T follicular helper cell (primary cell): ENCODE data around the gene TMEM220.
"Not testable (repeated sequence)": the region's sequence is repeated elsewhere in the genome, so short reads cannot be mapped to it uniquely, and the experiment has no call there.

Experiments used
- DNase-seq: peaks from one replicate; pipeline ENCODE4 v3.0.0-alpha.2; 2020; ENCODE audit warnings: low read depth

TMEM220 gene

DNA sequence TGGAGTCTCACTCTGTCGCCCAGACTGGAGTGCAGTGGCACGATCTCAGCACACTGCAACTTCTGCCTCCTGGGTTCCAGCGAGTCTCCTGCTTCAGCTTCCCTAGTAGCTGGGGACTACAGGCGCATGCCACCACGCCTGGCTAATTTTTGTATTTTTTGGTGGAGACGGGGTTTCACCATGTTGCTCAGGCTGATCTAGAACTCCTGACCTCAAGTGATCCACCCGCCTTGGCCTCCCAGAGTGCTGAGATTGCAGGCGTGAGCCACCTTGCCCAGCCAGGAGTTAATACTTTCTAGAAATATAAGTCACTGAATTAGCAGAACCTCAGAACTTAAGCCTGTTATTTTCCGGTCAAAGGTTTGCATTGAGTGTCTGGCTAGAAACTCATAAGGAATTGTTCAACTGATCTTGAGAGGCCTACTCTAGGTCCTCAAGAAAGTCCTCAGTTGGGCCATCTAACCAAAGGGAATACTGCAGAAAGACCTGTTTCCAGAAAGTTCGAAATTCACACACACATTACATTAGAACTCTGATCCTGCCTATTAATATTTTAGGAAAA, 1.4 kb downstream of the TMEM220 start:
- DNase-seq = no peak

DNA sequence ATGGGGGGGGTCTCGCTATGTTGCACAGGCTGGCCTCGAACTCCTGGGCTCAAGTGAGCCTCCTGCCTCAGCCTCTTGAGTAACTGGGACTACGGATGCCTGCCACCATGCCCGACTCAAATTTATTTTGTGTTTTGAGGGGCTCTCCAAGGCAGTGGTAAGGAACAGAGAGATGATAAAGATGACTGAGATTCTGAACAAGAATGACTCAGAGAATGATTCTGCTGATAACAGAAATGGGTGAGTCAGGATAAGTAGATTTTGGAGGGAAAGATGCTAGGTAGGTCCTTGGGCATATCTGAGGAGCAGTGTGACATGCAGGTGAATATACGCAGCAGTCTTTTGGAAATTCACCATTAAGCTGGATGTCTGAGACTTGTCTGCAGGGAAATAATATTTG, 2.6 kb downstream of the TMEM220 start:
- DNase-seq = no peak

GRCh38 chr17:10726196-10726595, 3.6 kb downstream of the TMEM220 start:
- DNase-seq = no peak

- DNase-seq = no peak
Observed at GRCh38 chr17:10725262-10725661, 4.6 kb downstream of the TMEM220 start.

DNA sequence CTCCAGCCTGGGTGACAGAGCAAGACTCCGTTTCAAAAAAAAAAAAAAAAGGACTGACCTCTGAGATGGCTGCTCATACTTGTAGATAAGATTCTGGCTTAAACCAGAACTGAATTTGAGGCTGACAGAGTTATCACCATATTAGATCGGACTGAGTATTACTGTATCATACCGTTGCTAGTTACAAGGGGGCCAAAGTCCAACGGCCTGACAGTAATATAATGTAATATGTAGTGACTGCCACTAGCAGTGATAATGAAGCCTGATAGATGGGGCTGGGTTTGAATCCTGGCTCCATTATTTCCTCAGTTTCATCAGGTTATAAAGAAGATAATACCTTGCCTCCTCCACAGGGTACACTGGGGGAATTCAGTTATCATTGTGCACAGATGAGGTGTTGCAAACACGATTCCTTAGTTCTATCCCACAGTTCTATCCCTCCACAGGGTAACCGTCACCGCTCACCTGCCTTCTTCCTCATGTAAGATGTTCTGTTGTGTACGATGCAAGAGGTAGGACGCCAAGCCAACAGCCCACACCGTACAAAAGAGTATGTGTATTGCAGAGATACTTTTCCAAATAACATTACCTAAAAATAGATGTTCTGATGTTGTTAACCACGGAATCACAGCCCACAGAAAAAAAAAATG, 5.2 kb downstream of the TMEM220 start:
- DNase-seq = no peak

DNA sequence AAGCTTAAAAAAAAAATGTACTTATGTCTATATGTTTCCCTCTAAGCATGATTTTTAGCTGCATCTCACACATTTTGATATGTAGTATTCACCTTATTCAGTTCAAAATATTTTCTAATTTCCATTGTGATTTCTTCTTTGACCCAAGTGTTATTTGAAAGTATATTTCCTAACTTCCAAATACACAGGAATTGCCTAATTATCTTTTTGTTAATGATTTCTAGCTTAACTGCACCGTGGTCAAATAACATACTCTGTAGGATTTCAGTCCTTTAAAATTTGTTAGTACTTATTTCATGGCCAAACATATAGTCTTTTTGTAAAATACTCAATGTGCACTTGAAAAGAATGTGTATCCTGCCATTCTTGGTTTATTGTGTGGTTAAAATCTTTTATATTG, 11.3 kb downstream of the TMEM220 start:
- no peak for DNase-seq

DNA sequence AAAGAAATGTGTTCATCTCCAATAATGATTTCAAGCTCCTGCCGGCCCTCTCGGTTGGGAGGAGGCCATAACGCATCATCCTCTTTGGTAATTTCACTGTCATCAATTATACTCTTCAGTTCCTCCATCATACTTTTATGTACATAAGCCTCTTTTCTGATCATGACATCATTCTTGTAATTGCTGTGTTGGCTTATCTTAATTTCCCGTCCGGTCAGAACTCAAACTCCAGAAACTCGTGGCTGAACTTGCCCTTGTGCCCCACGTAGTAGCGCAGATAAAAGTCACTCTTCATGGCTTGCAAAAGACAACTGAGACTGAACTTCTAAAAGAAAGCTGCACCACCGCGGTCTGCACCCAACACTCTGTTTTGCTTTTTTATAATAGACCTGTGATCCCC, 13.6 kb downstream of the TMEM220 start:
- no peak for DNase-seq

GRCh38 chr17:10713318-10713717, 16.5 kb downstream of the TMEM220 start:
- DNase-seq = no peak

GRCh38 chr17:10705727-10706126, 24.1 kb downstream of the TMEM220 start:
- no peak for DNase-seq

GRCh38 chr17:10702574-10702973, 27.2 kb downstream of the TMEM220 start:
- no peak for DNase-seq

DNA sequence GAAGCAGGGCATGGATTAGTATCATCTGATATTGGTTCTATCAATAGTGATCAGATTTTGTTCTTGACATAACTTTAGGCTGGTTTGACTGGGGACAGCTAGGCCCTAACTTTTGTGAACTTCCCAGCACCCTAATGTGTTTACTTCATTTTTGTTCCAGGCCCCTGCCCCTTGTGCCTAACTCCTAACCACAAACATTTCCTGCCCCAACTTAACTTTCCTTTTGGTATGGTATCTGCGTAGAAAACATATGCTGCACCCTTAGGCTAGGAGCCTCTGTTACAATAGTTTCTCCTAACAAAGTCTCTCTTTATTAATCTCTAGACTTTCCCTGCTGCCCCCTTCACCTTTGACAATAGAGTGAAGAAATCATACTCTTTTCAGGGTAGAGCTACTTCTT, 30.0 kb downstream of the TMEM220 start:
- no peak for DNase-seq

GRCh38 chr17:10698096-10698818, 31.6 kb downstream of the TMEM220 start:
- no peak for DNase-seq

DNA sequence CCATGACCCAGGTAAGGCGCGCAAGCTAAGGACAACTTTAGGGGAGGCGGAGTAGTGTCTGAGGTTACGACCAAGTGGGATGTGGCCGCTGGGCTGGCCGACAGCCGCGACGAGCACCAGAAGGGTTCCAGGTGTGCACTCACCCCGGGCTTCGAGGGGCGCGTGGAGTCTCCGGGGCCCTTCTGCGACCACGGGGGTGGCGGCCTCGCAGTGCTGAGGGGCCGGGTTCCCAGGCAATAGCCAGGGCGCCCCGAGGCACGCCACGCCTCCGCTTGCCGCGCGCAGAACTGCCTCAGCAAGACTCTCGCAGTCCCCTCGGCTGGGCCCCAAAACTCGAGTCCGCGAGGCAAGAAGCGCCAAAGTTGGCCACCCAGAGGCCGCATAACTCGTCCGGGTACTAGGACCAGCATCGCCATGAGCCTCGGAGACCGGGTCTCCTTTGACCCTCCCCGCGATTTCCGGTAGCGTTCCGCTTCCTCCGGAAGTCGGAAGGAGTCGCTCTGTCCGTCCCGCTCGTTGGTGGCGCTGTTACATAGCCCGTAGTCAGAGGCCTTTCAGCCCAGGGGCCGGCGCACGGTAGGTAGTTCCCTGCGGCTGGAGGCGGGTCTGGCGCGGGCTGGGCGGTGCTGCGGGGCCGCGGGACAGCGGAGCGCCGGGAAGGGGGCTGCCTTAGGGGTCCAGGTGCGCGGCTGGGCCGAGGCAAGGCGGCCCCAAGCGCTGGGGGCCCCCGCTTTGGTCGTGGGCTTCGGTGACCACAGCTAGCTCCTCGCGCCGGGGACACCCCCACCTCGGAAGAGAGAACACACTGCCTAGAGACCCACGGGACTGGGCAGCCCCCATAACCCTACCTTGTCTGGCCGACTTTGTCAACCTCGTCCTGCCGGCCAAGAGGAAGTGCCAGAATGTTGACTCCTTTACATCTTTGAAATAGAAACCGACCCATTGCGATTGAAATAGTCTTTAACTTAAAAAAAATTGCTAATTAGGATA, 32.4 kb downstream of the TMEM220 start, which contains the start of the genes ADPRM and SCO1:
TSS of gene ADPRM (plus strand) at position 503 of the 990 bp plus-strand sequence. CDS start 7,333 bp downstream, outside the sequence.
TSS of gene SCO1 (minus strand) at position 442 of the 990 bp plus-strand sequence. CDS start at position 416, 26 bp downstream.
- DNase-seq = peak; percentile 81

DNA sequence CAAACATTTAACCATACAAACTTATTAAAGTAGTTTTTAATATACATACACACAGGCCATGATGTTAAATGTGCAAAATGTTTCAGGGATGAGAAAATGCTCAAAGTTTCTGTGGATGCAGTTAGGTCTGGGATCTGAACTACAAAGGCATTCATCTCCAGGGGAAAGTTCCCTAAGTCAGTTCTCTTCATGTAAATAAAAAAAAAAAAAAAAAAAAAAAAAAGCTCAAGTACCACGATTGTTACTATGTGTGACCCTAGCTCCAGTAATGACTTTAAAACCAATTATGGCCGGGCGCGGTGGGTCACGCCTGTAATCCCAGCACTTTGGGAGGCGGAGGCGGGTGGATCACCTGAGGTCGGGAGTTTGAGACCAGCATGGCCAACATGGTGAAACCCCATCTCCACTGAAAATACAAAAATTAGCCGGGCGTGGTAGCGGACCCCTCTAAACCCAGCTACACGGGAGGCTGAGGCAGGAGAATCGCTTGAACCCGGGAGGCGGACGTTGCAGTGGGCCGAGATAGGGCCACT, 33.9 kb downstream of the TMEM220 start:
- DNase-seq = not testable (repeated sequence)

DNA sequence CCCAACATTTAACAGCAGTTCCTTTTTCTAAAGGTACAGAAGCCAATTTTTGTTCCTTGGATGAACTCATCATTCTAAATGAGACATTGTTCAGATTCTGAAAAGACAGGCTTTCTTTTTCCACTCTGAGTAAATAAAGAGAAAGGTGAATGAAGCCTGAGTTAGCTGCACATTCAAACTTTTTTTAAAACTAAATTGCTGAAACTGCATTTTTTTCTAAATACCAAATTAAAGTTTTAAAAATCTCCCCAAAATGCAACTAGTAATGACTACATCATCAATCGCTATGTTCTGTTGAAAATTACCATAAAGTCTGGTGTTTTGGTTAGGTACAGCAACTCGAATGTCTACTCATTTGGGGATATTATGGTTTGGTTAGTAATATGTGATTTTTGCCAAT, 42.3 kb downstream of the TMEM220 start:
- no peak for DNase-seq

GRCh38 chr17:10683853-10684252, 46.0 kb downstream of the TMEM220 start:
- no peak for DNase-seq

DNA sequence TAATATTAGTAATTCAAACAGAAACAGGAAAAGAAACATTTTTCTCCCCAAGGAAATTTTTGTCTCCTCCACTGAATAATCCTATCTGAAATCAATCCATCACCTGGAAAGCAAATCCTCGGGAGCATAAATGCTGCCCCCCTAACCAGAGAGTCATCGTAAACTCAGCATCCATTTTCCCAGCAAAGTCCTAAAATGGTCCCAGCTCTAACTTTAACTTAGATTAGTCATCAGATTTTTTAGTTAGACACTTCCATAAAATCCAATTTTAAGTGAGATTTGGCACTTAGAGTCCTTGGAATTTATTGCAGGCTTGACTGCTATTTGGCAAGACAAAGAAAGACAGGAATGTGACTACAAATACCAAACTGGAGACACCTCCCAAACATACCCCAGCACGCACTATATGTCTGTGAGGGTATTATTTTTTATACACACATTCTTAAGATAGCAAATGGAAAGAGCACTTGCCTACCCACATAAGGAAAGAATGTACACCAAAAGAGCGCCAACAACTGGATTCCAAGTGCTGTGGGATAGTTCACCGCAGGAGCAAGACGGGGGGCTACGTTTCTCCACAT, 47.9 kb downstream of the TMEM220 start:
- DNase-seq = no peak

DNA sequence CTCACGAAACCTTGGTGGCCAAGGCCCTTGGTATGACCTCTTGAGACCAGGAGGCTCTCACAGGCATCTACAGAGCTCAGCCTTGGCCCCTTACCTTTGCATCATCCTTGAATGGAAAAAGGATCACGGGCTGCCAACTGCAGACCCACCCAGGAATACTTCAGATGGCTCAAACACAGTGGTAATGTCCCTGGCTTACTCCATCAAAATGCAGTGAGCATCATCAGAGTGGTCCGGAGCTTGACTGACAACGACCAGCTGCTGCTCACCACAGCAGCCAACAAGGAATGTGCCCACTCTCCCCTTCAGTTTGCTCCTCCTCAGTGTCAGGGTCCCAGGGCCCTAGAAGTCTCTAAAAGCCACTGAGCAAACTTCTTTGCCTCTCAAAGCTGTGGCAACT, 55.1 kb downstream of the TMEM220 start:
- DNase-seq = no peak

GRCh38 chr17:10673312-10673711, 56.5 kb downstream of the TMEM220 start:
- no peak for DNase-seq

DNA sequence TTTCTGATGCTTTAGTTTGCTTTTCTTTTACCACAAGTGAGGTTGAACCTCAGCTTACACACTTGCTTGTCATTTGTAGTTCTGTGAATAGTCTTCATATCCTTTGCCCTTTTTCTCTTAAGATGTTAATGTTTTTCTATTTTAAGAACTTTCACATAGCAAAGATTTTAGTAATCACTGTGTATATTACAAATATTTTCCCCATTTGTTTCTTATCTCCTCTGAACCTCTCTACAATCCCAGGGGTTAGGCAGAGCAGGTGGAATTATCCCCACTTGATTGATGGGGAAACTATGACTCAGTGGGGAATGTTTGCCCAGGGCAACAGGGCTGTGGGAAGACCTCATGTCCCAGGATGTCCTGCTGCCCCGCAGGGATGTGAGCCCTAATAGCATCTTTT, 61.0 kb downstream of the TMEM220 start:
- no peak for DNase-seq

- no peak for DNase-seq
Observed at GRCh38 chr17:10666906-10667305, 62.9 kb downstream of the TMEM220 start.
